ENCODE results near the gene SOX30. TPM values are rescaled to one million over a fixed set of nuclear protein-coding genes. Genes with fewer than 3 reads are reported as not detected.

Gene SOX30
- polyA plus RNA-seq, 3 donors: 0.65 to 0.83 (median 0.83) TPM

- no peak for DNase-seq (ENCODE audit: low read depth in 3 of 3, low spot score in 2 of 3)
Measured at GRCh38 chr5:157665467-157666070, 13.3 kb upstream of the SOX30 start.

GRCh38 chr5:157659868-157660660, 7.8 kb upstream of the SOX30 start:
- DNase-seq (ENCODE audit: low read depth in 3 of 3, low spot score in 2 of 3): no peak

GRCh38 chr5:157658893-157659292, 6.7 kb upstream of the SOX30 start:
- DNase-seq (ENCODE audit: low read depth in 3 of 3, low spot score in 2 of 3): no peak

GRCh38 chr5:157657516-157657915, 5.3 kb upstream of the SOX30 start:
- DNase-seq (ENCODE audit: low read depth in 3 of 3, low spot score in 2 of 3): no peak

- DNase-seq (ENCODE audit: low read depth in 3 of 3, low spot score in 2 of 3): peak in 2 of 3 donors; percentile 32 to 50
Measured at GRCh38 chr5:157651623-157652376, 438 bp downstream of the SOX30 start.

- DNase-seq (ENCODE audit: low read depth in 3 of 3, low spot score in 2 of 3): no peak
Measured at GRCh38 chr5:157650991-157651611, 1.1 kb downstream of the SOX30 start.

GRCh38 chr5:157649101-157649500, 3.1 kb downstream of the SOX30 start:
- DNase-seq (ENCODE audit: low read depth in 3 of 3, low spot score in 2 of 3): no peak

- DNase-seq (ENCODE audit: low read depth in 3 of 3, low spot score in 2 of 3): no peak
Measured at GRCh38 chr5:157648275-157648990, 3.8 kb downstream of the SOX30 start.

GRCh38 chr5:157640406-157641066, 11.7 kb downstream of the SOX30 start:
- DNase-seq (ENCODE audit: low read depth in 3 of 3, low spot score in 2 of 3): no peak

- no peak for DNase-seq (ENCODE audit: low read depth in 3 of 3, low spot score in 2 of 3)
Measured at GRCh38 chr5:157630341-157630740, 21.9 kb downstream of the SOX30 start.

- DNase-seq (ENCODE audit: low read depth in 3 of 3, low spot score in 2 of 3): no peak
Measured at GRCh38 chr5:157626831-157627230, 25.4 kb downstream of the SOX30 start.

- DNase-seq (ENCODE audit: low read depth in 3 of 3, low spot score in 2 of 3): no peak
Measured at GRCh38 chr5:157624144-157624543, 28.1 kb downstream of the SOX30 start.

- no peak for DNase-seq (ENCODE audit: low read depth in 3 of 3, low spot score in 2 of 3)
Measured at GRCh38 chr5:157620776-157621175, 31.5 kb downstream of the SOX30 start.

GRCh38 chr5:157618191-157618765, 34.0 kb downstream of the SOX30 start:
- no peak for DNase-seq (ENCODE audit: low read depth in 3 of 3, low spot score in 2 of 3)

GRCh38 chr5:157616785-157617184, 35.5 kb downstream of the SOX30 start:
- no peak for DNase-seq (ENCODE audit: low read depth in 3 of 3, low spot score in 2 of 3)

- no peak for DNase-seq (ENCODE audit: low read depth in 3 of 3, low spot score in 2 of 3)
Measured at GRCh38 chr5:157613385-157614245, 38.6 kb downstream of the SOX30 start.

GRCh38 chr5:157612581-157612980, 39.7 kb downstream of the SOX30 start:
- no peak for DNase-seq (ENCODE audit: low read depth in 3 of 3, low spot score in 2 of 3)

- DNase-seq (ENCODE audit: low read depth in 3 of 3, low spot score in 2 of 3): no peak
Measured at GRCh38 chr5:157611571-157612476, 40.4 kb downstream of the SOX30 start.

All from right renal cortex interstitium (tissue), 3 donors.